D721Med (cell line): ENCODE results near the gene CCDC78.

Experiments
- DNase-seq: peaks from one replicate; pipeline ENCODE4 v3.0.0; 2011; ENCODE audit warnings: low spot score; ENCODE audit not compliant: insufficient read length
- FAIRE-seq: peaks from 2 replicates; lab custom pipeline; 2011; peaks lifted over from hg19 to GRCh38; lab: Jason Lieb, UNC
- TF ChIP-seq, protein P1 (sequence below): IDR thresholded peaks from 2 replicates; pipeline ENCODE4 v1.5.1; 2012; ENCODE audit warnings: mild to moderate bottlenecking, control low read depth; ENCODE audit not compliant: insufficient read depth; ENCODE audit errors: missing control alignments

The CCDC78 gene

DNA sequence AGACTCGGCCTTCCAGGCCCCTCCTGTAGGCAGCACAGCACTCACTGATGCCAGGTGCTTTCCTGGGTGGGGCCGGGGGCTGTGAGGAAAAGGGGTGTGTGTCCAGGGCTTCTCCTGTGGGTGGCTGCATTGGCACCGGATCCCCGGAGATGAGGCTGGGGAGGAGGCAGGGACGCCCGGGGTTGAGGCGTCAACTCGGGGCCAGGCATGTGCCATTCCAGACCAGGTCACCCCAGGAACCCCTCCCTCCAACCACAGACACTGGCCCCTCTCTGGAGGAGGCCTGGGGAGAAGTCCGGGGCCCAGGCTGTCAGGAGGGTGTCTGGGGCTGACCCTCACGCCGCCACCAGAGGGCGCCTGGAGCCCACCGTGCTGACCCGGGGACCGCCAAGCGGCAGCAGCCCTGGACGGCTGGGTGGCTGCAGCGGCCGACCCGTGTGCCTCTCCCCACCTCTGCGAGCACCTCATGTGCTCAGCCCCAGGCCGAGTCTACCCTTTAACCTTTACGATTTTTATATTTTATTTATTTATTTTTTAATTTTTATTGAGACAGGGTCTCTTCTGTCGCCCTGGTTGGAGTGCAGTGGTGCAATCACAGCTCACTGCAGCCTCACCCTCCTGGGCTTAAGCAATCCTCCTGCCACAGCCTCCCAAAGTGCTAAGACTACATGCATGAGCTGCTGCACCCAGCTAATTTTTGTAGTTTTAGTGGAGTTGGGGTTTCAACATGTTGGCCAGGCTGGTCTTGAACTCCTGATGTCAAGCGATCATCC, 14.5 kb downstream of the CCDC78 start:
- TF ChIP-seq, protein P1, sequence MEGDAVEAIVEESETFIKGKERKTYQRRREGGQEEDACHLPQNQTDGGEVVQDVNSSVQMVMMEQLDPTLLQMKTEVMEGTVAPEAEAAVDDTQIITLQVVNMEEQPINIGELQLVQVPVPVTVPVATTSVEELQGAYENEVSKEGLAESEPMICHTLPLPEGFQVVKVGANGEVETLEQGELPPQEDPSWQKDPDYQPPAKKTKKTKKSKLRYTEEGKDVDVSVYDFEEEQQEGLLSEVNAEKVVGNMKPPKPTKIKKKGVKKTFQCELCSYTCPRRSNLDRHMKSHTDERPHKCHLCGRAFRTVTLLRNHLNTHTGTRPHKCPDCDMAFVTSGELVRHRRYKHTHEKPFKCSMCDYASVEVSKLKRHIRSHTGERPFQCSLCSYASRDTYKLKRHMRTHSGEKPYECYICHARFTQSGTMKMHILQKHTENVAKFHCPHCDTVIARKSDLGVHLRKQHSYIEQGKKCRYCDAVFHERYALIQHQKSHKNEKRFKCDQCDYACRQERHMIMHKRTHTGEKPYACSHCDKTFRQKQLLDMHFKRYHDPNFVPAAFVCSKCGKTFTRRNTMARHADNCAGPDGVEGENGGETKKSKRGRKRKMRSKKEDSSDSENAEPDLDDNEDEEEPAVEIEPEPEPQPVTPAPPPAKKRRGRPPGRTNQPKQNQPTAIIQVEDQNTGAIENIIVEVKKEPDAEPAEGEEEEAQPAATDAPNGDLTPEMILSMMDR, result peak; percentile 75
- DNase-seq (peak; percentile 91), FAIRE-seq (no peak)

DNA sequence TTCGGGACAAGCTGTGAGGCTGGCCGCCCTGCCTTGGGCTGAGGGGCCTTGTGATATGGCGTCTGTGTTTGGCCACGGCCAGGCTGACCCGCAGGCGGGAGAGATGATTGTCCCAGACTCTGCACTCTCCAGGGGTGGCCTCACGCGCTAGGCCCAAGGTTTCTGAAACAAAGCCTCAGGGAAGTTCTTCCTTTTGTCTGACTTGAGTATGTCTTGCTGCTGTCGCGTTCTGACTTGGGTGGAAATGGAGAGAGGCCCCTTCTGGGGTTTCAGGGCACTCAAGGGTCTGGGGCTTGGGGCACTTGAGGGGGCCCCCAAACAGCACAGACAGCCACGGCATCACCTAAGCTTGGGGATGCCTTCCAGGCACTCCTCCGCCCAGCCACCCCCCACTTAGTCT, 15.2 kb downstream of the CCDC78 start:
- FAIRE-seq (no peak), DNase-seq (no peak)
- TF ChIP-seq, protein P1, result no peak

DNA sequence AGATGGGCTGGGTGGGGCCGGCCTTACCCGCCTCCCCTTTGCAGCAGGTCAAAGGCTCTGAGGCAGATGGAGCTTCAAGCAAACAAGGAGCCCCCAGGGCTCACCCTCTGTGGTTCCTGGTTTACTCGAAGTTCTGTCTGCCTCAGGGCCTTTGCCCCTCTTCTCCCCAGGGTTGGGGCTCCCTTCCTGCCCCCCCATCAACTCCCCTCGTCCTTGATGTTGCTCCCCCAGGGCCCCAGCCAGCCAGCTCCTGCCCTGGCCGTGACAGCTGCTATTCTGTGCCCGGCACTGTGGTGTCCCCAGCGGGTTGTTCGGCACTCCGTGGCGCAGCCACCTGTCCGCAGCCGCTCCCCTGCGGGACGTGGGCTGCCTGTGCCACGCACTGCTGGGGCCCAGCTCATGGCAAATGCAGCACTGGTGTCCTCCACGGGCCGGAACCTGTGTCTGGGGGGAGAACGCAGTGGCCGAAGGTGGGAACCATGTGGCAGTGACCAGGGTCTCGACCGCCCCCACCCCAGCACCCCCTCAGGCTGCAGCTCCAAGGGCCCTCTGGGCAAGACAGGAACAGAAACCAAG, 15.7 kb downstream of the CCDC78 start:
- FAIRE-seq, result no peak

DNA sequence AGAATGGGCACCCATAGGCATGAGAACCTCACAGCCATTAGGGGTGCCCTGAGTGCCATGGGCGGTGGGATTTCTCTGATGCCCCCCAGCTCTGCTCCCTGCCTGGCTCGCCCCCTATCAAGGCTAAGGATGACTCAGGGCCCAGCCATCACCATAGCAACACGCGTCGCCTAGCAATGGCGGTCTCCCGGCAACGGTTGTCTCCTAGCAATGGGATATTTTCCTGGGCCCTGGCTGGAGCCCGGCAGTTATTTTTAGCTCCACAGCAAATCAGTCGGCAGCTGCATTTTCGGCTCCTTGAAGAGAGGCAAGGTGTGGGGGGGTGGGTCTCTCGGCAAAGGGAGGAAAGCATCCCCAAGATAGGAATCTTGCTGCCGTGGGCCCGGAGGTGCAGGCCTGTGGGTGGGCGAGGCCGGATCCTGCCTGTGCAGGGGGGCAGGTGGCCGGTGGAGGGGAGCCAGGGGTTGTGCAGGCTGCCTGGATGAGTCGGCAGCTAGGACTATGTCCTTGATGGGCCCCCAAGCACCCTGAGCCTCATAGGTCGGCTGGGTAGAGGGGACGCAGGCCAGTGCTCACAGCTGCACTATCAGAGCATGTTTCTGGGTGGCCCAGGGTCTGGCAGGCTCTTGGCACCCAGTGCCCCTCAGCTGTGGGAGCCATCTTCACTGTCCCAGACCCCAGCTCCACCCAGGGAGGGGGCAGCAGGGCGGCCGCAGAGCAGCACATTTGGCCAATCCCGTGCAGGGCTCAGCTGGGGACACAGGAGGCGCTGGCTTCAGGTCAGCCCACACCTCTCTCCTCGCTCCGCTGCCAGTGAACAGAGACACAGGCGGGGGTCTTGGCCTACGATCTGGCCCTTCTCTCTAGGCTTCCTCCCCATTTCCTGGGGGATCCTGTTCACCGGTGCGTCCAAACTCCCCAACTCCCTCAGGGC, 16.4 kb downstream of the CCDC78 start:
- DNase-seq (peak; percentile 96), FAIRE-seq (no peak)
- TF ChIP-seq, protein P1, result no peak

More for the DNA sequence above, 15.7 kb downstream of the CCDC78 start:
- DNase-seq, result no peak
- TF ChIP-seq, protein P1, result no peak

DNA sequence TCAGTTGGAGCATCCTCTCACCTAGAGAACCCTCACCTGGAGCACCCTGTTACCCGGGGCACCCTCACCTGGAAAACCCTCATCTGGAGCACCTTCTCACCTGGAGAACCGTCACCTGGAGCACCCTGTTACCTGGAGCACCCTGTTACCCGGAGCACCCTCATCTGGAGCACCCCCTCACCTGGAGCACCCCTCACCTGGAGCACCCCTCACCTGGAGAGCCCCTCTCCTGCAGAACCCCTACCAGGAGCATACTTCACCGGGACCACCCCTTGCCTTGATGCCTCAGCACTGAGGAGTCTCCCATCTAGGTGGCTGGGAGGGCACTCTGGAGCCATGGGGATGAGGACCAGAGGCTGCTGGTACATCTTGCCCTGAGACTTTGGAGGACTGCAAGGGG, 17.3 kb downstream of the CCDC78 start:
- TF ChIP-seq, protein P1, result no peak
- DNase-seq (no peak), FAIRE-seq (no peak)

DNA sequence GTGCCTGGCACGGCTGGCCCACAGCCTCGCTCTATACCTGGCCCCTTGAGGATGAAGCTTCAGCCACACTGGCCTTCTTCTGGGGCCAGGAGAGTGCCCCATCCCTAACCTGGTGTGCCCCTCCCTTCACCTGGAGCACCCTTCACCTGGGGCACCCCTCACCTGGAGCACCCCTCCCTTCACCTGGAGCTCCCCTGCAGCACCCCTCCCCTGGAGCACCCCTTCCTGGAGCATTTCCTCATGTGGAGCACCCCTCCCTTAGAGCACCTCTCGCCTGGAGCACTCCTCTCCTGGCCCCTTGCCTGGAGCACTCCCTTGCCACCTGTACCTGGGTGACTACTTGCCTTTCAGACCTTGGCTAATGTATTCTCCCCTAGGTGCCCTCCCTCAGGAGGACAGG, 18.2 kb downstream of the CCDC78 start:
- no peak for DNase-seq
- TF ChIP-seq, protein P1, result no peak
- FAIRE-seq, result no peak
